Upper lobe of left lung (tissue), 6 donors: ENCODE measurements around the gene TPRX2. TPM values are rescaled to one million over a fixed set of nuclear protein-coding genes. Genes with fewer than 3 reads are reported as not detected.
"Not testable (repeated sequence)": the region's sequence is repeated elsewhere in the genome, so short reads cannot be mapped to it uniquely, and the experiment has no call there.

ENCODE experiments used
- ATAC-seq, 2 donors: fragments of 200-7000 bp; cut with Tn5 transposase; one replicate each; pipeline ENCODE4 v1.9.1; 2022; ENCODE audit warnings: mild to moderate bottlenecking in 2 of 2, moderate library complexity in 2 of 2; ENCODE audit not compliant: low FRiP score in 2 of 2
- DNase-seq, 2 donors: peaks; one replicate each; pipeline ENCODE4 v3.0.0-alpha.2; 2019 to 2020
- H3K27ac ChIP-seq, 4 donors: fragments of 200-600 bp; sonication (generic); one replicate each; pipeline ENCODE4 v1.5.1; 2016 to 2019
- H3K27me3 ChIP-seq, 4 donors: fragments of 200-600 bp; sonication (generic); one replicate each; pipeline ENCODE4 v1.5.1; 2017 to 2019
- H3K36me3 ChIP-seq, 4 donors: fragments of 200-600 bp; sonication (generic); one replicate each; pipeline ENCODE4 v1.5.1; 2016 to 2019
- H3K4me1 ChIP-seq, 4 donors: fragments of 200-600 bp; sonication (generic); one replicate each; pipeline ENCODE4 v1.5.1; 2018 to 2019
- H3K4me3 ChIP-seq, 4 donors: fragments of 200-600 bp; sonication (generic); one replicate each; pipeline ENCODE4 v1.5.1; 2017 to 2019; ENCODE audit warnings: mild to moderate bottlenecking in 2 of 4, moderate library complexity in 1 of 4
- H3K9me3 ChIP-seq, 4 donors: fragments of 200-600 bp; sonication (generic); one replicate each; pipeline ENCODE4 v1.5.1; 2018 to 2019
- EP300 ChIP-seq, 4 donors: sonication (generic); formaldehyde crosslinking; IDR thresholded peaks; one replicate each; pipeline ENCODE4 v1.5.1; 2017; ENCODE audit warnings: antibody characterized with exemption in 4 of 4, control low read depth in 2 of 4
- POLR2A ChIP-seq, 4 donors: fragments of 450-650 bp; IDR thresholded peaks; one replicate each; pipeline ENCODE4 v1.5.1; 2016 to 2017; ENCODE audit warnings: antibody characterized with exemption in 4 of 4, mild to moderate bottlenecking in 2 of 4
- POLR2AphosphoS5 ChIP-seq, 2 donors: sonication (generic); formaldehyde crosslinking; IDR thresholded peaks; one replicate each; pipeline ENCODE4 v1.5.1; 2017; ENCODE audit warnings: antibody characterized with exemption in 2 of 2
- WGBS, 2 donors: methylation state at CpG; one replicate each; pipeline ENCODE4 v1.1.5; 2017 to 2018; 5-methylcytosine and 5-hydroxymethylcytosine counted together
- total RNA-seq, 6 donors: library from RNA; depleted of rRNA in 4 of 6; stranded (reverse); fragments of >200 nt in 4 of 6; gene quantifications; one replicate each; pipeline versions ENCODE4 v1.1.0 to v1.2.1, GENCODE V29; 2016 to 2021
- TF ChIP-seq, protein P1 (sequence below), 6 experiments: fragments of 450-650 bp in 4 of 6; fragments of 200-600 bp in 2 of 6; sonication (generic) in 2 of 6; IDR thresholded peaks; one replicate each; pipeline ENCODE4 v1.5.1; 2016 to 2019; ENCODE audit warnings: antibody characterized with exemption in 6 of 6
- donor health status: DM: no; HTN: no; CAD: no; lungs with moderate emphysema.
- donor health status: DM: no; HTN: yes; CAD: no; lungs with severe emphysema.

Gene TPRX2
- total RNA-seq, 6 donors from 2014 or later, result not detected

DNA sequence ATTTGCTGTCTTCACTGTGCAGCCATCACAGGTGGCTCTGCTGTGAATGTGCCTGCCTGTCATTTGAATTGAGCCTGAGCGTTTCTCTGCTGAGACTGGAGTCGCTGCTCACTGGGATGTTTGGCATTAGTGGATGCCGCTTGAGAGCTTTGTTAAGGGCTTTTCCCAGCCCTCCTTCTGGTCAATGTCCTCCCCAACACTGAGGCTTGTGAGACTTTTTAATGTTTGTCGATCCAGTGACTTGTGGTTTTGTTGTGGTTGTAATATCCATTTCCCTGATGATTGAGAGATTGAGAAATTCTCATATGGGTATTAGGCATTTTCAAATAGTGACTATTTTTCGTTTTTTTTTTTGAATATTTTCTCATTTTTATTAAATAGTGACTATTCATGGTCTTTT is 2.6 kb downstream of the TPRX2 start:
- H3K4me1 ChIP-seq, result no peaks in the 10 kb centered on the region
- ATAC-seq (no peak), DNase-seq (no peak)
- H3K36me3 ChIP-seq, result no peaks in the 10 kb centered on the region
- TF ChIP-seq EP300 (IDR thresholded peaks at IDR 0.05), result no peak
- TF ChIP-seq POLR2A (IDR thresholded peaks at IDR 0.05), result no peak
- TF ChIP-seq, protein P1, sequence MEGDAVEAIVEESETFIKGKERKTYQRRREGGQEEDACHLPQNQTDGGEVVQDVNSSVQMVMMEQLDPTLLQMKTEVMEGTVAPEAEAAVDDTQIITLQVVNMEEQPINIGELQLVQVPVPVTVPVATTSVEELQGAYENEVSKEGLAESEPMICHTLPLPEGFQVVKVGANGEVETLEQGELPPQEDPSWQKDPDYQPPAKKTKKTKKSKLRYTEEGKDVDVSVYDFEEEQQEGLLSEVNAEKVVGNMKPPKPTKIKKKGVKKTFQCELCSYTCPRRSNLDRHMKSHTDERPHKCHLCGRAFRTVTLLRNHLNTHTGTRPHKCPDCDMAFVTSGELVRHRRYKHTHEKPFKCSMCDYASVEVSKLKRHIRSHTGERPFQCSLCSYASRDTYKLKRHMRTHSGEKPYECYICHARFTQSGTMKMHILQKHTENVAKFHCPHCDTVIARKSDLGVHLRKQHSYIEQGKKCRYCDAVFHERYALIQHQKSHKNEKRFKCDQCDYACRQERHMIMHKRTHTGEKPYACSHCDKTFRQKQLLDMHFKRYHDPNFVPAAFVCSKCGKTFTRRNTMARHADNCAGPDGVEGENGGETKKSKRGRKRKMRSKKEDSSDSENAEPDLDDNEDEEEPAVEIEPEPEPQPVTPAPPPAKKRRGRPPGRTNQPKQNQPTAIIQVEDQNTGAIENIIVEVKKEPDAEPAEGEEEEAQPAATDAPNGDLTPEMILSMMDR (IDR thresholded peaks at IDR 0.05), result no peak
- TF ChIP-seq POLR2AphosphoS5 (IDR thresholded peaks at IDR 0.05), result no peak
- H3K27ac ChIP-seq, result no peak overlapping the region
- no peak overlapping the region for H3K4me3 ChIP-seq
- H3K9me3 ChIP-seq, result peaks cover 0 to 4% (median 0%) of the 10 kb centered on the region in 4 donors
- no peaks in the 10 kb centered on the region for H3K27me3 ChIP-seq
- 91 to 93% methylated on average over 5 of the region's 5 CpGs for WGBS, 2 donors

DNA sequence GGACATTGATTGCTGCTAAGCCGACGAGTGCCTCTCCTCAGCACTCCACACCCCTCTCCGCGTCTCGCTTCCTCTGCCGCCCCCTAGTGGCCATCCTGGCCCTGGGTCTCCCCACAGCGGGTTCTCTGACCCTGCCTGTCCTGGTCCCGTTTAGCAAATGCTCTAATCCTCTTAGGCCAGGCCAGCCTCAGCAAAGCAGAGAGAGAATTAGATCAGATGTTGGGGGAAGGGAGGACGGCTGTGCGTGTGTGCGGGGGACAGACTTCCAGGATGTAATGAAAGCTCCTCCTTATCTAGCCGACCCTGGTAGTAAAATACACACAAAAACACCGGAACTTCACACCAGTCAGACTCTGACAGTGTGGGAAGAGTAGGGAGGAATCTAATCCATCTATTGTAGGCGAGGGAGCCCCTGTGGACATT is 4.5 kb downstream of the TPRX2 start:
- ATAC-seq, result peak; percentile 83 to 92
- 17 to 19% methylated on average over 14 of the region's 14 CpGs for WGBS, 2 donors
- Histone ChIP-seq H3K36me3 (no peaks in the 10 kb centered on the region), H3K4me1 (no peaks in the 10 kb centered on the region), H3K27me3 (no peaks in the 10 kb centered on the region), H3K9me3 (peaks cover 0 to 4% (median 0%) of the 10 kb centered on the region in 4 donors), H3K27ac (no peak overlapping the region), H3K4me3 (no peak overlapping the region)
- TF ChIP-seq, protein P1 (IDR thresholded peaks at IDR 0.05), result peak; percentile 72 to 94 (median 76)
- TF ChIP-seq POLR2AphosphoS5 (IDR thresholded peaks at IDR 0.05), result no peak
- DNase-seq, result peak; percentile 70 to 89

DNA sequence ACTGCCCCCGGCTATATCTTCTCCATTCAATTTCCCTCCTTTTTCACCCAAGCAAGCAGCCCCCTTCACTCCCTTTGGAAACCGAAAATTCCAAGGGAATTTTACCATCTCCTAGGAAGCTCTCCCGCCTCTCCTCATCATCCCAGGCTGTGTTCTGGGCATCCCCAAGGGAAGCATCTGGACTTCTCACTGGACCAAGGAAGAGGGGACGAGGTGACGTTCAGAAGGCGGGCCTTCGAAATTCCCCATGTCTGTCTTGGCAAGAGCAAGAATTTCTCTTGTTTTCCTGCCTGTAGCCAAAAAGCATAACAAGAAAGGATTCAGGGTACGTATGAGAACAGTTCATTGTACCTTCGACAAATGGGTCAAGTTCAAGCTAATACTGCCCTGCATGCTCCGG is 6.1 kb downstream of the TPRX2 start:
- H3K27me3 ChIP-seq, result no peaks in the 10 kb centered on the region
- H3K9me3 ChIP-seq, result peaks cover 0 to 4% (median 0%) of the 10 kb centered on the region in 4 donors
- no peak overlapping the region for H3K4me3 ChIP-seq
- no peak overlapping the region for H3K27ac ChIP-seq
- TF ChIP-seq, protein P1 (IDR thresholded peaks at IDR 0.05), result no peak
- no peak for TF ChIP-seq POLR2A (IDR thresholded peaks at IDR 0.05)
- TF ChIP-seq EP300 (IDR thresholded peaks at IDR 0.05), result no peak
- no peak for TF ChIP-seq POLR2AphosphoS5 (IDR thresholded peaks at IDR 0.05)
- no peaks in the 10 kb centered on the region for H3K36me3 ChIP-seq
- no peaks in the 10 kb centered on the region for H3K4me1 ChIP-seq
- ATAC-seq, result no peak
- no peak for DNase-seq
- 52 to 74% methylated on average over 10 of the region's 10 CpGs for whole genome bisulfite sequencing, 2 donors

DNA sequence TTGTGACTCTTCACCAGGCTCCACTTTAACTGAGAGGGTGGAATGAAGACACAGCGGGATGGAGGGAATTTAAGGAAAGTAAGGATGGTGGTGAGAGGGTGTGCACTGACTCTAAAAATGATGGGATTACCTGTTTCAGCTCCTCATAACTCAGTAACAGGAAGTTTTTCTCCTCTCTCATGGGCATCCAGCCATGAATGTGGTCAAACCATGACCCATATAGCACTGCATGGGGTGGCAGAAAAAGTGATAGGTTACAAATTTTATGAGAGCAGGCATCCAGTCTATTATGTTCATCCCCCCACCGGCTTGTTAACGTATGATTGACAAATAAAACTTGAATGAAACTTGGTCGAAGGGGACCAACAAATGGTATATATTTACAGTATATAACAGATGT is 19.9 kb downstream of the TPRX2 start:
- H3K36me3 ChIP-seq, result no peaks in the 10 kb centered on the region
- 70 to 86% methylated on average over 4 of the region's 4 CpGs for WGBS, 2 donors
- DNase-seq (no peak), ATAC-seq (no peak)
- H3K9me3 ChIP-seq, result no peaks in the 10 kb centered on the region
- TF ChIP-seq, protein P1 (IDR thresholded peaks at IDR 0.05), result no peak
- TF ChIP-seq EP300 (IDR thresholded peaks at IDR 0.05) (no peak), POLR2A (IDR thresholded peaks at IDR 0.05) (no peak), POLR2AphosphoS5 (IDR thresholded peaks at IDR 0.05) (no peak)
- no peak overlapping the region for H3K4me3 ChIP-seq
- H3K27me3 ChIP-seq, result no peaks in the 10 kb centered on the region
- H3K4me1 ChIP-seq, result no peaks in the 10 kb centered on the region
- H3K27ac ChIP-seq, result no peak overlapping the region

DNA sequence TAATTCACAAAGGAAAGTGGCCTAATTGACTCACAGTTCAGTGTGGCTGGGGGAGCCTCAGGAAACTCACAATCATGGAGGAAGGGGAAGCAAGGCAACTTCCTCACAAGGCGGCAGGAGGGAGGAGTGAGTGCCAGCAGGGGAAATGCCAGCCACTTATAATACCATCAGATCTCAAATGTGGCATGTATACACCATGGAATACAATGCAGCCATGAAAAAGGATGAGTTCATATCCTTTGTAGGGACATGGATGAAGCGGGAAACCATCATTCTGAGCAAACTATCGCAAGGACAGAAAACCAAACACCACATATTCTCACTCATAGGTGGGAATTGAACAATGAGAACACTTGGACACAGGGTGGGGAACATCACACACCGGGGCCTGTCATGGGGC is 20.4 kb downstream of the TPRX2 start:
- H3K27me3 ChIP-seq, ATAC-seq: not testable (repeated sequence)

More for the DNA sequence above, 20.4 kb downstream of the TPRX2 start:
- 54 to 67% methylated on average over 3 to 4 of the region's 4 CpGs for WGBS, 2 donors
- H3K4me3 ChIP-seq, H3K27ac ChIP-seq, H3K4me1 ChIP-seq, DNase-seq, H3K9me3 ChIP-seq, H3K36me3 ChIP-seq: not testable (repeated sequence)
